Mucosa of stomach (tissue), 1 donor: Measurements from ENCODE around the gene MATN1.

ENCODE experiments used
- H3K27me3 ChIP-seq: one replicate; pipeline ENCODE4 v1.7.0; 2013; ENCODE audit warnings: mild to moderate bottlenecking, low read length; ENCODE audit not compliant: control insufficient read depth, insufficient read depth
- H3K36me3 ChIP-seq: one replicate; pipeline ENCODE4 v1.7.0; 2013; ENCODE audit warnings: low read length; ENCODE audit not compliant: control insufficient read depth, insufficient read depth
- H3K4me1 ChIP-seq: one replicate; pipeline ENCODE4 v1.7.0; 2013; ENCODE audit warnings: mild to moderate bottlenecking, low read length; ENCODE audit not compliant: control insufficient read depth, insufficient read depth
- H3K4me3 ChIP-seq: one replicate; pipeline ENCODE4 v1.7.0; 2013; ENCODE audit warnings: low read length
- H3K9ac ChIP-seq: one replicate; pipeline ENCODE4 v1.7.0; 2013; ENCODE audit warnings: mild to moderate bottlenecking, low read length, moderate library complexity
- H3K9me3 ChIP-seq: one replicate; pipeline ENCODE4 v1.7.0; 2013; ENCODE audit warnings: mild to moderate bottlenecking, low read length, moderate library complexity; ENCODE audit not compliant: control insufficient read depth
- donor health status: Pancreatic carcinoma.

The MATN1 gene

GRCh38 chr1:30747033-30748008, 23.9 kb upstream of the MATN1 start:
- H3K27me3 ChIP-seq: no peaks in the 10 kb centered on the region
- no peaks in the 10 kb centered on the region for H3K9me3 ChIP-seq
- peaks cover 24% of the 10 kb centered on the region for H3K4me1 ChIP-seq
- H3K9ac ChIP-seq: no peak overlapping the region
- H3K4me3 ChIP-seq: no peak overlapping the region
- no peaks in the 10 kb centered on the region for H3K36me3 ChIP-seq

DNA sequence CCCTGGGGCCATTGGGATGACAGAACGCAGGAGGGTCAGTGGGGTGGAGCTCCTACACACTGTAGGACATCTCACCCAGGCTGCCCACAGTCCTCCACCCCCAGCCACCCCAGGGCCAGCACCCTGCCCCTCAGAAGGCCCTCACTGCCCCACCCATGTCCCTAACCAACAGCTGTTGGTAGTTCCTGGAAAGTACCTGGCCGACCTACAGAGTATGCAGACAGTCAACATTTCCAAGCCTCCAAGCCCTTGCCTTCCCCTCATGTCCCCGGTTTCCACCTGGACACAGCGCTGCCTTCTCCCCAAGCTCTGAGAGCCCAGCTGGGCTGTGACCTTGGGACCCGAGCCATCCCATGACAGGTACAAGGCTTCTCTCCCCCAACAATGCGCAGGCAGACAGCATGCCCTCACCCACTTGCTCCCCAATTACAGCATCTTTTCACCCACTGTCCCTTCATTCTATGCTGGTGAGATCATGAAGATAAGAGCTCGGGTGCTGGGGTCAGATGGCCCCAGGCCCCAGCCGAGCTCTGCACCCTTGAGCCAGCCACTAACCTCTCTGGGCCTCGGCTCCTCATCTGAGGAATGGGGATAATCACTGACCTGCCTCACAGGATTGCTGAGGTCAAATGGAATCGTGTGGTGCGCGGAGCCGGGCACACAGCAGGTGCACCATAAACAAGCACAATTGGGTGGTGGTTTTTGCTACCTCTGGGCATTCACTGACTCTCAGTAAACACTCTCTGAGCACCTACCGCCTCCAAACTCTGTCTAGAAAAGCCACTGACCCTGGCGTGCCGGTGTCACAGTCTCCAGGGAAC, 23.0 kb upstream of the MATN1 start:
- Histone ChIP-seq H3K4me1 (peaks cover 24% of the 10 kb centered on the region), H3K9ac (no peak overlapping the region)

GRCh38 chr1:30745834-30746208, 22.4 kb upstream of the MATN1 start:
- no peak overlapping the region for H3K9ac ChIP-seq

More for the DNA sequence above, 23.0 kb upstream of the MATN1 start:
- Histone ChIP-seq H3K4me3 (no peak overlapping the region), H3K9me3 (no peaks in the 10 kb centered on the region), H3K36me3 (no peaks in the 10 kb centered on the region), H3K27me3 (no peaks in the 10 kb centered on the region)

GRCh38 chr1:30745156-30745833, 21.9 kb upstream of the MATN1 start:
- H3K9ac ChIP-seq: no peak overlapping the region

More at GRCh38 chr1:30745834-30746208, 22.4 kb upstream of the MATN1 start:
- no peaks in the 10 kb centered on the region for H3K36me3 ChIP-seq
- no peak overlapping the region for H3K4me3 ChIP-seq
- no peaks in the 10 kb centered on the region for H3K9me3 ChIP-seq
- peaks cover 24% of the 10 kb centered on the region for H3K4me1 ChIP-seq
- H3K27me3 ChIP-seq: no peaks in the 10 kb centered on the region

GRCh38 chr1:30744060-30744756, 20.8 kb upstream of the MATN1 start:
- H3K36me3 ChIP-seq: no peaks in the 10 kb centered on the region
- no peaks in the 10 kb centered on the region for H3K27me3 ChIP-seq
- no peak overlapping the region for H3K9ac ChIP-seq
- no peak overlapping the region for H3K4me3 ChIP-seq
- no peaks in the 10 kb centered on the region for H3K9me3 ChIP-seq
- H3K4me1 ChIP-seq: peaks cover 24% of the 10 kb centered on the region

More at GRCh38 chr1:30745156-30745833, 21.9 kb upstream of the MATN1 start:
- Histone ChIP-seq H3K36me3 (no peaks in the 10 kb centered on the region), H3K4me3 (no peak overlapping the region), H3K4me1 (peaks cover 24% of the 10 kb centered on the region), H3K9me3 (no peaks in the 10 kb centered on the region), H3K27me3 (no peaks in the 10 kb centered on the region)

DNA sequence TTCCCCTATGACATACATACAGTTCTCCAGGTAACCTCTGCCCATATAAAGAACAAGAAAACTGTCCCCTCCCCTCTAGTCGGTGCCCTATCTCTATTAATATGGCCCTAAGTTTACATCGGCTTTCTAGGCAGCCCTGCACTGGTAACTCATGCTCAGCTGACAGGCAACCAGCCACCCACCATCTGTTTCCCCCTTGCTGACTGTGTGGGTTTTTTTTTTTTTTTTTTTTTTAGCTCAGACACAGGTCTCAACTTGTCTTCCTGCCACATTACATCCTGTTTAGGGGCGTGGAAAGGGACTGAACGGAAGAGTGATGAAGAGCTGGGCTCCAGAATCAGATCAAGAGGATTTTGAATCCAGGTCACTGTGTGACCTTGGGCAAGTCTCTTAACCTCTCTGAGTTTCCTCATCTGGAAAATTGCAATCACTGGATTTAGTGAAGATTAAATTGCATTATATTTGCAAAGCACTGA, 20.2 kb upstream of the MATN1 start:
- Histone ChIP-seq H3K4me1 (peaks cover 24% of the 10 kb centered on the region), H3K9me3 (no peaks in the 10 kb centered on the region), H3K9ac (no peak overlapping the region), H3K27me3 (no peaks in the 10 kb centered on the region), H3K36me3 (no peaks in the 10 kb centered on the region), H3K4me3 (no peak overlapping the region)

DNA sequence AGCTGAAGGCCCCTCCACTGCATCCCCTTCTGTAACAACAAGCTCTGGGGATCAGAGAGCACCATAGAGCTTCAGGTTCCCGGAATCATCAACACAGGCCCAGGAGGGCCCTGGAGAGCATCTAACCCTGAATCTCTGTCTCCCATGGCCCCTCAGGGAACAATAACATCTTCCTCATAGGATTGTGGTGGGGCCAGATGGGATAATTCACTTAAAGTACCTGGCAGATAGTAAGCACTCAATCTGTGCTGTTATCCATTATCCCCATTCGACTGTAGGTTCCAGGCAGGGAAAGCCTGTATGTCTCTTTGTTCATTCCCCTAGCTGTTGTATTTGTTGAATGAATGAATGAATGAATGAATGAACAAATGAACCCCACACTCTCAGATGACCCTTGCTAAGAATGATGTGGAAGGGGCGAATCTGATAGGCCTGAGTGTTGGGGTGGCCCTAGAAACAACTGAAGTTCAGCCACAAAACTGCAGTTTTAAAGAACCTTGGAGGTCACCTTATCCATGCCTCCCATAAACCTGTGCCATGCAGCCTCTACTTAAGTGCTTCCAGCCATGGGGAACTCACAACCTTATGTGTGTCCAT, 19.7 kb upstream of the MATN1 start:
- Histone ChIP-seq H3K4me3 (no peak overlapping the region), H3K4me1 (peaks cover 20% of the 10 kb centered on the region), H3K9me3 (no peaks in the 10 kb centered on the region)

GRCh38 chr1:30742300-30742962, 19.0 kb upstream of the MATN1 start:
- H3K4me3 ChIP-seq: no peak overlapping the region
- H3K9ac ChIP-seq: no peak overlapping the region
- no peaks in the 10 kb centered on the region for H3K27me3 ChIP-seq
- H3K9me3 ChIP-seq: no peaks in the 10 kb centered on the region
- no peaks in the 10 kb centered on the region for H3K36me3 ChIP-seq
- H3K4me1 ChIP-seq: peaks cover 17% of the 10 kb centered on the region

More for the DNA sequence above, 19.7 kb upstream of the MATN1 start:
- Histone ChIP-seq H3K27me3 (no peaks in the 10 kb centered on the region), H3K36me3 (no peaks in the 10 kb centered on the region), H3K9ac (no peak overlapping the region)

- Histone ChIP-seq H3K4me3 (no peak overlapping the region), H3K27me3 (no peaks in the 10 kb centered on the region), H3K36me3 (no peaks in the 10 kb centered on the region), H3K9me3 (no peaks in the 10 kb centered on the region), H3K9ac (no peak overlapping the region), H3K4me1 (peaks cover 10% of the 10 kb centered on the region)
These were observed 18.0 kb upstream of the MATN1 start for GRCh38 chr1:30741239-30741894.
